ENCODE measurements around the gene MAPT.

The MAPT gene

GRCh38 chr17:45982791-45983613 is 88.6 kb downstream of the MAPT start:
- Histone ChIP-seq H3K4me3 (ENCODE audit: low read length) (no peak overlapping the region), H3K36me3 (ENCODE audit: control insufficient read depth, insufficient read depth, low read length) (no peaks in the 10 kb centered on the region), H3K4me1 (ENCODE audit: control insufficient read depth, insufficient read depth, low read length) (no peaks in the 10 kb centered on the region), H3K27me3 (ENCODE audit: control insufficient read depth, insufficient read depth, low read length) (peaks cover 3% of the 10 kb centered on the region), H3K9me3 (ENCODE audit: control insufficient read depth, low read length) (no peaks in the 10 kb centered on the region), H3K9ac (ENCODE audit: low read length) (no peak overlapping the region)

DNA sequence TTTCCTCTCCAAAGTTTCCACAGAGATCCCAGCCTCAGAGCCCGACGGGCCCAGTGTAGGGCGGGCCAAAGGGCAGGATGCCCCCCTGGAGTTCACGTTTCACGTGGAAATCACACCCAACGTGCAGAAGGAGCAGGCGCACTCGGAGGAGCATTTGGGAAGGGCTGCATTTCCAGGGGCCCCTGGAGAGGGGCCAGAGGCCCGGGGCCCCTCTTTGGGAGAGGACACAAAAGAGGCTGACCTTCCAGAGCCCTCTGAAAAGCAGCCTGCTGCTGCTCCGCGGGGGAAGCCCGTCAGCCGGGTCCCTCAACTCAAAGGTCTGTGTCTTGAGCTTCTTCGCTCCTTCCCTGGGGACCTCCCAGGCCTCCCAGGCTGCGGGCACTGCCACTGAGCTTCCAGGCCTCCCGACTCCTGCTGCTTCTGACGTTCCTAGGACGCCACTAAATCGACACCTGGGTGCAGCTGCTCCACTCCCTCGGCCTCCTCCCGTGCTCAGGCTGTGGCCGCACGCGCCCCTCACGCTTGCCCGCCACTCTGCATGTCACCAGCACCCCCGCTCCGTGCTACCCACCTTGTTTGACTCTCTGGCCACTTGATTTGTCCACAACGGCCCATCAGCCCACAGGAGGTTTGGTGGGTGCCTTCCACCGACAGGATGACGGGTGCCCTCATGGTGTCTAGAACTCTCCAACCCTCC is 89.4 kb downstream of the MAPT start:
- H3K4me1 ChIP-seq (ENCODE audit: control insufficient read depth, insufficient read depth, low read length): no peaks in the 10 kb centered on the region
- H3K9ac ChIP-seq (ENCODE audit: low read length): no peak overlapping the region
- no peaks in the 10 kb centered on the region for H3K36me3 ChIP-seq (ENCODE audit: control insufficient read depth, insufficient read depth, low read length)
- peaks cover 3% of the 10 kb centered on the region for H3K27me3 ChIP-seq (ENCODE audit: control insufficient read depth, insufficient read depth, low read length)
- H3K9me3 ChIP-seq (ENCODE audit: control insufficient read depth, low read length): no peaks in the 10 kb centered on the region
- no peak overlapping the region for H3K4me3 ChIP-seq (ENCODE audit: low read length)

GRCh38 chr17:45984368-45984767 is 90.0 kb downstream of the MAPT start:
- H3K9me3 ChIP-seq (ENCODE audit: control insufficient read depth, low read length): no peaks in the 10 kb centered on the region
- H3K9ac ChIP-seq (ENCODE audit: low read length): no peak overlapping the region
- no peak overlapping the region for H3K4me3 ChIP-seq (ENCODE audit: low read length)
- H3K27me3 ChIP-seq (ENCODE audit: control insufficient read depth, insufficient read depth, low read length): peaks cover 3% of the 10 kb centered on the region
- no peaks in the 10 kb centered on the region for H3K36me3 ChIP-seq (ENCODE audit: control insufficient read depth, insufficient read depth, low read length)
- H3K4me1 ChIP-seq (ENCODE audit: control insufficient read depth, insufficient read depth, low read length): no peaks in the 10 kb centered on the region

DNA sequence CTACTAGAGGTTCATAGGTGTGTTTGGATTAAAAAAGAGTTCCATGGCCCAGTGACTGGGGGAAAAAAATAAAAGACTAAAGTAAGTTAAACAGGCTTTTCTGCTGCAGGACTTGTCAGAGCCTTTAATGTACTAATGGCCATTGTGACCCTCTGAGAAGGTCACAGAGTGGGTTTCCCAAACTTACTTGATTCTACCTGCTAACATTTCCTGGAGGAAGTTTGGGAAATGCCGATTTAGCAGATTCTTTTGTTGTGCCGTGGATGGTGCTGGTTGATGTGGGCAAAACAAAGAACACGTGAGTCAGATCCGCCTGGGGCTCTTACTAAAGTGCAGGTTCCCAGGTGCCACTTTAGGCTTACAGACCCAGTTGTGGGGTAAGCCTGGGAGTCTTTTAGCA is 91.1 kb downstream of the MAPT start:
- H3K4me3 ChIP-seq (ENCODE audit: low read length): no peak overlapping the region
- H3K9ac ChIP-seq (ENCODE audit: low read length): no peak overlapping the region
- no peaks in the 10 kb centered on the region for H3K4me1 ChIP-seq (ENCODE audit: control insufficient read depth, insufficient read depth, low read length)
- no peaks in the 10 kb centered on the region for H3K36me3 ChIP-seq (ENCODE audit: control insufficient read depth, insufficient read depth, low read length)
- no peaks in the 10 kb centered on the region for H3K9me3 ChIP-seq (ENCODE audit: control insufficient read depth, low read length)
- peaks cover 3% of the 10 kb centered on the region for H3K27me3 ChIP-seq (ENCODE audit: control insufficient read depth, insufficient read depth, low read length)

DNA sequence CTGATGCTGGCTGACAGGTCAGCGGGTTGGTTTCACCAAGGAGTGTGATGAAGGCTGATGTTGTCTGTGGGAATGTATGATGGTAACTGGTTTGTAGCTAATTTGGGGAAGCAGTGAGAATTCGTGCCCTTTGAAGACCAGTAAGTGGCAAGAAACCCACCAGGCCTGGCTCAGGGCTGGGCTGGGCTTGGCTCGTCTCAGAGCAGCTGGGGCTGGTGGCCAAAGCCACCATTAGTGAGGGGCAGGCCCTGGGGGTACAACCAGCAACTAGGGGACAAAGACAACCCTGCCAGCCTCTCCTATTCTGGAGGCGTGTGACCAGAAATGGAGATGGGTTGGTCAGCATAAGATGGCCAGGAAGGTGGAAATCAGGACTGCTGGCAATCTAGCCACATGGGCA is 91.7 kb downstream of the MAPT start:
- no peaks in the 10 kb centered on the region for H3K27me3 ChIP-seq (ENCODE audit: control insufficient read depth, insufficient read depth, low read length)
- no peaks in the 10 kb centered on the region for H3K36me3 ChIP-seq (ENCODE audit: control insufficient read depth, insufficient read depth, low read length)
- H3K9me3 ChIP-seq (ENCODE audit: control insufficient read depth, low read length): no peaks in the 10 kb centered on the region
- no peaks in the 10 kb centered on the region for H3K4me1 ChIP-seq (ENCODE audit: control insufficient read depth, insufficient read depth, low read length)
- no peak overlapping the region for H3K9ac ChIP-seq (ENCODE audit: low read length)
- H3K4me3 ChIP-seq (ENCODE audit: low read length): no peak overlapping the region

DNA sequence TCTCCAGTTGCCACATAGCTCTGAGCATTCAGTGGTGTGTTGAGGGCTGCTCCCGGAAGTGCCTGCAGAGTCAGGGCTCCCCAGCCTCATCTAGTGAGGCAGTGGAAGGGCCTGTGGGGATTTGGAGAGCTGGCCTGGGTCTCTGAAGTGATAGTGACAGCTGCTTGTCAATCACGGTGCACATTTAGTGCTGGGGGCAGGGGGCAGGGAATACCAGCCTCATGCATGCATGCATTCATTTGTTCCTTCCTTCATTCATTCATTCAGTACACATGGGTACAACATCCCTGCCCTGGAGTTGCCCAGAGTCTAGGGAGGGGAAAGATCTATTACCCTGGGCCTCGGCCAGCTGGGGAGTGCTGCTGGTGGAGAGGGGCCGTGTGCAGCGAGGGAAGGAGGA is 93.4 kb downstream of the MAPT start:
- Histone ChIP-seq H3K27me3 (ENCODE audit: control insufficient read depth, insufficient read depth, low read length) (no peaks in the 10 kb centered on the region), H3K9me3 (ENCODE audit: control insufficient read depth, low read length) (no peaks in the 10 kb centered on the region), H3K36me3 (ENCODE audit: control insufficient read depth, insufficient read depth, low read length) (no peaks in the 10 kb centered on the region), H3K4me1 (ENCODE audit: control insufficient read depth, insufficient read depth, low read length) (no peaks in the 10 kb centered on the region), H3K4me3 (ENCODE audit: low read length) (no peak overlapping the region), H3K9ac (ENCODE audit: low read length) (no peak overlapping the region)

- Histone ChIP-seq H3K9ac (ENCODE audit: low read length) (no peak overlapping the region), H3K4me1 (ENCODE audit: control insufficient read depth, insufficient read depth, low read length) (no peaks in the 10 kb centered on the region), H3K4me3 (ENCODE audit: low read length) (no peak overlapping the region), H3K9me3 (ENCODE audit: control insufficient read depth, low read length) (no peaks in the 10 kb centered on the region), H3K27me3 (ENCODE audit: control insufficient read depth, insufficient read depth, low read length) (no peaks in the 10 kb centered on the region), H3K36me3 (ENCODE audit: control insufficient read depth, insufficient read depth, low read length) (no peaks in the 10 kb centered on the region)
Observed at GRCh38 chr17:45989759-45990158, 95.4 kb downstream of the MAPT start.

GRCh38 chr17:45990886-45991285 is 96.5 kb downstream of the MAPT start:
- no peak overlapping the region for H3K9ac ChIP-seq (ENCODE audit: low read length)
- no peaks in the 10 kb centered on the region for H3K27me3 ChIP-seq (ENCODE audit: control insufficient read depth, insufficient read depth, low read length)
- no peaks in the 10 kb centered on the region for H3K36me3 ChIP-seq (ENCODE audit: control insufficient read depth, insufficient read depth, low read length)
- H3K4me3 ChIP-seq (ENCODE audit: low read length): no peak overlapping the region
- H3K4me1 ChIP-seq (ENCODE audit: control insufficient read depth, insufficient read depth, low read length): no peaks in the 10 kb centered on the region
- H3K9me3 ChIP-seq (ENCODE audit: control insufficient read depth, low read length): no peaks in the 10 kb centered on the region

GRCh38 chr17:45991341-45991740 is 97.0 kb downstream of the MAPT start:
- Histone ChIP-seq H3K4me1 (ENCODE audit: control insufficient read depth, insufficient read depth, low read length) (no peaks in the 10 kb centered on the region), H3K36me3 (ENCODE audit: control insufficient read depth, insufficient read depth, low read length) (no peaks in the 10 kb centered on the region), H3K9ac (ENCODE audit: low read length) (no peak overlapping the region), H3K27me3 (ENCODE audit: control insufficient read depth, insufficient read depth, low read length) (no peaks in the 10 kb centered on the region), H3K9me3 (ENCODE audit: control insufficient read depth, low read length) (no peaks in the 10 kb centered on the region), H3K4me3 (ENCODE audit: low read length) (no peak overlapping the region)

DNA sequence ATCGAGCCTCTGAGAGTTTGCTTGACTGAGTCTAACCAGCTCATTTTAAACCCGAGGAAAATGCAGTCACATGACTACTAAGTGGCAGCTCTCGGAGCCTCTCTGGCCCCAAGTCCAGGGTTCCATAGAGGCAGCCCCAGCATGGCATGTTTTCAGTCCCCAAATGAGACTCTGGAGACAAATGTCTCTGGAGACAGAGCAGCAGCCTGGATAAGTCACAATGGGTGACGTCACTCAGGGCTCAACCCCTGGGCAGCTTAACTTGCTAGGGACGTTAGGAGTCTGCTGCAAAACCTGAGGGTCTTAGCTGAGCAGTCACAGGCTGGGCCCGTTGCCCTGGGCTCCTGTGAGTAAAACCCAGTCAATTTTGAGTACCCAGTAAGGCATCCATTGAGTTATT is 97.8 kb downstream of the MAPT start:
- Histone ChIP-seq H3K9me3 (ENCODE audit: control insufficient read depth, low read length) (no peaks in the 10 kb centered on the region), H3K27me3 (ENCODE audit: control insufficient read depth, insufficient read depth, low read length) (no peaks in the 10 kb centered on the region), H3K4me1 (ENCODE audit: control insufficient read depth, insufficient read depth, low read length) (no peaks in the 10 kb centered on the region), H3K36me3 (ENCODE audit: control insufficient read depth, insufficient read depth, low read length) (no peaks in the 10 kb centered on the region), H3K9ac (ENCODE audit: low read length) (no peak overlapping the region), H3K4me3 (ENCODE audit: low read length) (no peak overlapping the region)

DNA sequence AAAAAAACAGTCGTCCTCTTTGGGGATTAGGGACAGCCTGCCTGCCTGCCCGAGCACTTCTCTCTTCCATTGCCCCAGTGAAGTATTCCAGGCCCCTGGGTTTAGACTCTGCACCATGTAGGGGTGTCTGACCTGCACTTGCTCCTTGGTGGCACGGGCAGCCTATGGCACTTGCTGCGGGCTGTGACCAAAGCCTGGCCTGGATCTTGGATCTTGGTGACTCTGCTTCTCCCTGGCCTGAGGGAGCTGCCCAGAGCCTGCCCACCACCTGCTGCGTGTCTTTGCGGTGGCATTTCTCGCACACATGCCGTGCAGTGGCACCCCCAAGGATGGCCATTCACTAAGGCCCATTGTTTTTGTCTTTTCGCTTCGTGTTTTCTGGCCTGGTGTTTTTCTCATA is 98.5 kb downstream of the MAPT start:
- no peak overlapping the region for H3K4me3 ChIP-seq (ENCODE audit: low read length)
- no peaks in the 10 kb centered on the region for H3K27me3 ChIP-seq (ENCODE audit: control insufficient read depth, insufficient read depth, low read length)
- no peaks in the 10 kb centered on the region for H3K9me3 ChIP-seq (ENCODE audit: control insufficient read depth, low read length)
- H3K4me1 ChIP-seq (ENCODE audit: control insufficient read depth, insufficient read depth, low read length): no peaks in the 10 kb centered on the region
- H3K36me3 ChIP-seq (ENCODE audit: control insufficient read depth, insufficient read depth, low read length): no peaks in the 10 kb centered on the region
- H3K9ac ChIP-seq (ENCODE audit: low read length): no peak overlapping the region

GRCh38 chr17:45993962-45994627 is 99.7 kb downstream of the MAPT start:
- H3K27me3 ChIP-seq (ENCODE audit: control insufficient read depth, insufficient read depth, low read length): no peaks in the 10 kb centered on the region
- H3K9ac ChIP-seq (ENCODE audit: low read length): no peak overlapping the region
- no peaks in the 10 kb centered on the region for H3K36me3 ChIP-seq (ENCODE audit: control insufficient read depth, insufficient read depth, low read length)
- no peaks in the 10 kb centered on the region for H3K4me1 ChIP-seq (ENCODE audit: control insufficient read depth, insufficient read depth, low read length)
- no peak overlapping the region for H3K4me3 ChIP-seq (ENCODE audit: low read length)
- no peaks in the 10 kb centered on the region for H3K9me3 ChIP-seq (ENCODE audit: control insufficient read depth, low read length)
